Gastrocnemius medialis (tissue), 4 donors: ENCODE measurements around the gene FEM1A.
"Not testable (repeated sequence)": the region's sequence is repeated elsewhere in the genome, so short reads cannot be mapped to it uniquely, and the experiment has no call there.

Source experiments
- POLR2A ChIP-seq, 2 donors: fragments of 450-650 bp; IDR thresholded peaks; one replicate each; pipeline ENCODE4 v1.6.1; 2017; ENCODE audit warnings: antibody characterized with exemption in 2 of 2, mild to moderate bottlenecking in 2 of 2, moderate library complexity in 2 of 2
- TF ChIP-seq, protein P1 (sequence below), 5 experiments: fragments of 450-650 bp in 3 of 5; fragments of 200-600 bp in 2 of 5; sonication (generic) in 2 of 5; IDR thresholded peaks in 4 of 5; conservative IDR thresholded peaks in 1 of 5; 1 replicate in 4 of 5; 2 replicates in 1 of 5; pipeline ENCODE4 v1.5.1; 2016 to 2019; ENCODE audit warnings: antibody characterized with exemption in 5 of 5, mild to moderate bottlenecking in 3 of 5, moderate library complexity in 3 of 5

DNA sequence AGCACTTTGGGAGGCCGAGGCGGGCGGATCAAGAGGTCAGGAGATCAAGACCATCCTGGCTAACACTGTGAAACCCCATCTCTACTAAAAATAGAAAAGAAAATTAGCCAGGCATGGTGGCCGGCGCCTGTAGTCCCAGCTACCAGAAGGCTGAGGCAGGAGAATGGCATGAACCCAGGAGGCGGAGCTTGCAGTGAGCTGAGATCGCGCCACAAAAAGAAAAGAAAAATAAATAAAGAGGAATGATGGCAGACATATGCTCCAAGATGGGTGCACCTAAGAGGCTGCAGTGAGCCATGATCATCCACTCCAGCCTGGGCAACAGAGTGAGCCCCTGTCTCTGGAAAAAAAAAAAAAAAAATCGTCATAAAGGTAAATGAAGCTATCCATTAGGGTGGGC lies 54.4 kb downstream of the FEM1A start:
- TF ChIP-seq, protein P1, sequence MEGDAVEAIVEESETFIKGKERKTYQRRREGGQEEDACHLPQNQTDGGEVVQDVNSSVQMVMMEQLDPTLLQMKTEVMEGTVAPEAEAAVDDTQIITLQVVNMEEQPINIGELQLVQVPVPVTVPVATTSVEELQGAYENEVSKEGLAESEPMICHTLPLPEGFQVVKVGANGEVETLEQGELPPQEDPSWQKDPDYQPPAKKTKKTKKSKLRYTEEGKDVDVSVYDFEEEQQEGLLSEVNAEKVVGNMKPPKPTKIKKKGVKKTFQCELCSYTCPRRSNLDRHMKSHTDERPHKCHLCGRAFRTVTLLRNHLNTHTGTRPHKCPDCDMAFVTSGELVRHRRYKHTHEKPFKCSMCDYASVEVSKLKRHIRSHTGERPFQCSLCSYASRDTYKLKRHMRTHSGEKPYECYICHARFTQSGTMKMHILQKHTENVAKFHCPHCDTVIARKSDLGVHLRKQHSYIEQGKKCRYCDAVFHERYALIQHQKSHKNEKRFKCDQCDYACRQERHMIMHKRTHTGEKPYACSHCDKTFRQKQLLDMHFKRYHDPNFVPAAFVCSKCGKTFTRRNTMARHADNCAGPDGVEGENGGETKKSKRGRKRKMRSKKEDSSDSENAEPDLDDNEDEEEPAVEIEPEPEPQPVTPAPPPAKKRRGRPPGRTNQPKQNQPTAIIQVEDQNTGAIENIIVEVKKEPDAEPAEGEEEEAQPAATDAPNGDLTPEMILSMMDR (IDR thresholded peaks at IDR 0.05 in 4 of 5, conservative IDR thresholded peaks at IDR 0.05 in 1 of 5) = not testable (repeated sequence)
- not testable (repeated sequence) for TF ChIP-seq POLR2A (IDR thresholded peaks at IDR 0.05)
